Effector CD8-positive, alpha-beta T cell (primary cell): ENCODE results near the gene ANXA6.
"Not testable (repeated sequence)": the region's sequence is repeated elsewhere in the genome, so short reads cannot be mapped to it uniquely, and the experiment has no call there.

Experiments used
- DNase-seq: peaks from one replicate; lab custom pipeline; 2025; lab: John Stamatoyannopoulos, UW

Gene ANXA6

DNA sequence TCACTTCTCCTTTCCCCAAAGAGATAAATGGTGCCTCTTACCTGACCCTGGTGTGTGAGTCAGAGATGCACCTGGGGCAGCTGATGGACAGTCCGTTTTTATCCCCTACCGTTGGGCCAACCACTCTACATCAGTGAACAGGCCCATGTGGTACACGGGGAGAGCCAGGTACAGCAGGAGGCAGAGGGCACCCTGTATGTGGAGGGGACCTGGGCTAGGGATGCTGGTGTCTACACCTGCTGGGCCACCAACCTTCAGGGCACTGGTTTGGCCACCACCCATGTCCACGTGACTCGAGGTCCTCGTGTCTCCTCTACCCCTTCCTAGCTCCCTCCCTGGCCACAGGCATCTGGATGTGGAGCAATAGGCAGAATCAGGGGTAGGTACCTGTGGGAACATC is 22.7 kb upstream of the ANXA6 start:
- DNase-seq = no peak

DNA sequence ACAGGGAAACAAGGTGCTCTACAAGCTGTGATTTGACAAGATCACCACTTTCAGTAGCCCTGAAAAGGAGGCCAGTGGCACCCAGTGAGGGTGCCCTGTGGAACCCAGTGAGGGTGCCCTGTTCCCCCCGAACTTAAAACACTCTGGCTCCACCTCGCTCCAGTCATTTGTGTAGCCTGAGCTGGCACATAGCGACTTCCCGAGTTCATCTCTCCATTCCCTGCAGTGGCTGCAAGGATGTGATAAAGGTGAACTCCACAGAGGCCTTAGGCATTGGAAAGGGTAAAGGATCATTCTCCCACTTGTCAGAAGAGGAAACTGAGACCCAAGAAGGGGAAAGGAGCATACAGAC is 21.9 kb upstream of the ANXA6 start:
- no peak for DNase-seq

DNA sequence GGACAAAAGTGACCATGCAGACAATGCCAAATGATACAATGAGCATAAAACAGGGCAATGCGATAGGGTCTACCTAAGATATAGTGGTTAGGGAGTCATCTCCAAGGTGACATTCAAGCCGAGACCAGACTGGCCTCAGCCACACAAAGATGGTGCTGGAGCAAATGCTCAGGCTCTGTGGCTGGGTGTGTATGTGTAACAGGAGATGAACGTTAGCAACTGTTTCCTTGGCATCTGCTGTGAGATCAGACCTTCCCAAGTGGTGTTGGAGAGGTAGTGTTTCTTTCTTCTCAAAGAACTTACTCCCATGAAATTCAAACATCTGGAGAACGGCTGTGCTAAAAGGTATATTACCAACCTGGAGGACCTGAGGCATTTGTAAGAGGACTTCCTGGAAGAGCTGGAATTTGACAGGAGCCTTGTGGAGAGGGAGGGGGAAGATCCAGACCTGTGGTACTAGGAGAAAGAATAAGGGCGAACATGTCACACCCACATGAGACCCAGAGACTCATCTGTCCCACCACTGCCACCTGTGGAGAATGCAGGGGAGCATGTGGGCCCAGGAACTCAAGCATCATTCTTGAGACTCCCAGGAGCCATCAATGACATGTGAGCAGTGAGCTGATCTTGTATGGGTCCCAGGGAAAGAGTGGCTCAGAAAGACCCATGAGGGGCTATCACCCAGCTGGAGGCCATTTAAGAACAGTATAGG is 21.4 kb upstream of the ANXA6 start:
- DNase-seq = no peak

DNA sequence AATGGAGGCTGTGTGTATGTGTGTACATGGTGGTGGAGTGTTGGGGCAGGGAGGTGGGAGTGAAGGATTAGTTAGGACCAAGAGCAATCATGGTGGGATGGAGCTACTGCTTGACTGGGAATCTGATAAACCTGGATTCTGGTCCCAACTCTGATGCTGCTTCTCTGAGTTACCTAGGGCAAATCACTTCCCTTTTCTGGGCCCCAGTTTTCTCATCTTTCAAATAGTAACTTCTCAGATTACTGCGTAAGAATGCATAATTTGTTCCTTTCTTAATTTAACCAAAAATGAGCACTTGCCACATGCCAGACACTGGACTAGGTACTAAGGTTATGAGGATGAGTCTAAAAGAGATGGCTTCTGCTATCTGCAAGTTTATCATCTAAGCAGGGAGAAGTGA is 20.8 kb upstream of the ANXA6 start:
- DNase-seq = no peak

DNA sequence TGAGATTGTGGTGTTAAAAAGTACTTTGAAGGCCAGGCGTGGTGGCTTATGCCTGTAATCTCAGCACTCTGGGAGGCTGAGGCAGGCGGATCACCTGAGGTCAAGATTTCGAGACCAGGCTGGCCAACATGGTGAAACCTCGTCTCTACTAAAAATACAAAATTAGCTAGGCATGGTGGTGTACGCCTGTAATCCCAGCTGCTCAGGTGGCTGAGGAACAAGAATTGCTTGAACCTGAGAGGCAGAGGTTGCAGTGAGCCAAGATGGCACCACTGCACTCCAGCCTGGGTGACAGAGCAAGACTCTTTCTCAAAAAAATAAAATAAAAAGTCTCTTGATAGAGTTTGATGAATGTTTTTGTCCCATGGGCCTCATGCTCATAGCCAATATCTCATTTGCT is 18.7 kb upstream of the ANXA6 start:
- DNase-seq = not testable (repeated sequence)

DNA sequence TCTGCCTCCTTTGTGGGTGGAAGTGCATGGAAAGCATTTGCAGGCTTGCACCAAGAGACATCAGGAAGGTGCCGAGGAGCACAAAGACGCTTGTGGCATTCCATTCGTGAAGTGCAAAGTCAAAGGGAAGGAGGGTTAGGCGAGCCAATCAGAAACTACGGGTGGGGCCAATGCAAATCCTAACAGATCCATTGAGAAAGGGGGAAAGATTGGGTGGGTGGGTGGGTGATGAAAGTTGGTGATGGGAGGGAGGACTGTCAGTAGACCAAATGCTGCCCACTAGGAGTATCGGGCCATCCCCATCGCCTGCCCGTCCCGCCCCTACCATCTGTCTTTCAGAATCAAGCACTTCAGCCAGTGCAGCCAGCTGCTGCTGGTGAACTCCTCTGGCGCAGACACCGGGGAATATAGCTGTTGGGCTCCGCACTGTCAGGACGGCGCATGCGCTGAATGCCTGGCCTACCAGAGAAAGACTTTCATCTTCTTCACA is 17.1 kb upstream of the ANXA6 start:
- DNase-seq = no peak

DNA sequence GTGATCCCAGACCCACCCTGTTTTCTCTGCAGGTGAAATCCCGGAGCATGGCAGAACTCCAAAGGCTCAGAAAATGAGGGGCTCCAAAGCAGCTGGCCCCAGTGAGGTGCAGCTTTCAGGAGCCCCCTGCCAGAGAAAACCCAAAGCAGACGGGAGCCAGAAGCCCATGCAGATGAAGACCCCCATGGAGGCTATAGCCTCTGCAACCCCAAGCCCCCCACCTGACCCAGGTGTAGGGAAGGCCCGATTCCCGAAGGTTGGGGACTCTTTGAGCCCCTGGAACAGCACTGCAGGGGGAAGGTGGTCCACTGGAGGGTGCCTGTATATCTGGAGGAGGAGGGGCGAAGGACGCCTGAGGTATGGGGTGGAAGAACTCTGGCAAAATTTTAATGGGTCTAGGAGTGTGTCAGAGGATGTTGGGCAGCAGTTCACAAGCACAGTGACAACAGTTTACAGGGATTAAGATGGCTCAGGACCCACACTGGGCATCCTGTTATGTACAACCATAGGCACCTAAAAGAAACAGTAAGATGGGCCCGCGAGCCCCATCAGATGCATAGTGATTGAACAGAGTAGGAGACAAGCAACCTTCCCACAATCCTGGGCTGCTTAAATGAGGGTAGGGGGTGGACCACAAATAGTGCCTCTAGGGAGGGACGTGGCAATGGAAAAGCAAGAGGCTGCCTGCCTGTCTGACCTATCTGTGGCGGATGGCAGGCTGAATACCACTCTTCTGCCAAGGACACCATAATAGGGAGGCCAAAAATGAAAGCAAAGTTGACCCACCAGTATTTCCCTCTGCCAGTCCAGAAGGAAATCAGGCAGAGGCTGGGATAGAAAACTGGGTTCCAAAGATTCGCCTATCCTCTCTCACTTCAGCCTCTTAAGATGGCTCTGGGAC is 16.4 kb upstream of the ANXA6 start:
- no peak for DNase-seq

DNA sequence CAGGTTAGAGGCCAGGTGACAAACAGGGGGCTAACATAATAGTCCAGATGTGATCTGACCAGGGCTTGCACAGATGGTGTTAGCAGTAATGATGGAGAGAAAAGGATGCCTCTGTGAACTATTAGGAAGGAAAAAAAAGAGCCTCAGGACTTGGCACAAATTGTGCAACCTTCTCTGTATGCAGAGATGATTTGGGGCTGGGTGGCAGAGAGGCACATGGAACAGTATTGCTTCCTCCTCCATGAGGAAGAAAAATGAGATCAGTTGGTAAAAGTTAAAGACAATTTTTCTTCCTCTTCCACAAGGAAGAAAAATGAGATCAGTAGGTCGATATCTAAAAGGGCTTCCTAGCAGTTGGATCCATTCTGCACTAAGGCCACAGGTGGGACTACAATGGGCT is 13.9 kb upstream of the ANXA6 start:
- DNase-seq = no peak

DNA sequence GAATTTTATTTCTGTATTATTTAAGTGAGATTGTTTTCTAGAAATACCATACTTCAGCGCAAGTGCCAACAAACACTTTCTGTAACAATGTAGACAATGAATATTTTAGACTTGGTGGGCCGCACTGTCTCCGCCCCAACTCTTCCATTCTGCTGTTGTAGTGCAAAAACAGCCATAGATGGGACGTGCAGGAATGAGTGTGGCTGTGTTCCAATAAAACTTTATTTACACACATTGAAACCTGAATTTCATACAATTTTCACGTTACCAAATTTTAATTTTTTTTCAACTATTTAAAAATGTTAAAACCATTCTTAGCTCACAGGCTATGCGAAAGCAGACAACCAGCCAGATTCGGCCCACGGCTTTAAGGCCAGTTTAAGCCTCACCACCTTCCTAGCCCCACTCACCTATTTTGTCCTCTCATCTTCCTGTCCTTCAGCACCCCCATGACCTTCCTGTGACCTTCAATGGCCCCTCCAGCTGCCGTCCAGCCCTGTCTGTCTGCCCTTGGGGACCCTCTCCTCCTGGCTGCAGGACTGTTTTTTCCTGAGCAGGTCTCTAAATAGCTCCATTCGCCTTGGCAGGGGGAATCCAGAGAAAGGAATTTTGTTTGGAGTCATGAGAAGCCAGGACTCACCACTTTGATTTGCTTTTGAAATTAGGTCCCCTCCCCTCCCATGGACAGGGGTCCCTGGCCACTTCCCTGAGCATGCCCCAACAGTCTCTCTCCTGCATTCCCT is 11.2 kb upstream of the ANXA6 start:
- no peak for DNase-seq

DNA sequence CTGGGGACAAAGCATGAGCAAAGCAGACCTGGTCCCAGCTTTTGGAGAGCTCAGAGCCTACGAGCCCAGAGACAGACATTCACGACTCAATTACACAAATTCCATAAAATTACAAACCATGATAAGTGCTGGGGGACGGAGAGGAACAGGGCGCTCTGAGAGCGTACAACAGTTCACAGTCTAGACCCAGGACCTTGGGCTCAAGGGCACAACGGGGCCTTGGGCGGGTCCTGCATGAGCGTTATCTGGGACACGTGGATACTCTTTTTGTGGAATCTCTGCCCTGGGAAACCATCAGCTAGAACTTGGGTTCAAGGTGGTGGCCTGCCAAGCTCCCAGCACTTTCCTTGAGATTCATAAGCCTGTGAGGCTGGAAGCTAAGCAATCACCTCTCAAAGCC is 9.4 kb upstream of the ANXA6 start:
- DNase-seq = no peak

DNA sequence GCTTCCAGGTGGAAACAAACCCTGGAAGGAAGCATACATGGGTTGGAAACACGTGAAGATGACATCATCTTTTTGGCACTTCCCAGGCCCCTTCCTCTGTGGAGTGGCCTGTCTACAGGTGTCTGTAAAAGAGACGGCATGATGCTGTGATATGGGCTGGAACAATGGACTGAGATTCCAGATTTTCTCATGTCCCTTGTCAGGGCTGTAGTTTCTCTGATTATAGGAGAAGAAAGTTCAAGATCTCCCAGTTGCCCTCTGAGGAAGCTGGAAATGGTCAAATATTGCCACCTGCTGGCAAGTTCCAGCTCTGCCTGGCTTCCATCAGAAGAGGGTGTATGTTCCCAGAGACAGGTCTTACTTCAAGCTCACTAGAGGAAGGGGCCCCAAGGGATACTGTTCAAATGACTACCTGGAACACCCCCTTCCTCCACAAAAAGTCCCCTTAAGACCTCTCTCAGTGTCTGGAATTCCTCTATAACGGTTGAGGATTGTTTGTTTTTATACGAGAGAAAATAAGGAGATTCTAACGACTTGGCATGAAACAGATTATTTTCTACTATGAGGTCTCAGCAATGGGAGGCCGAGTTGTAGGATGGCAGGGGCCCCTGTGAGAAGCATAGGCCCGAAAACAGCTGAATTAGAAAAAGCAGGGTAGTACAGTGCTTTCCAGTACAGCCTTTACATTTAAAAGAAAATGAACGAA is 7.3 kb upstream of the ANXA6 start:
- DNase-seq = peak; percentile 68

DNA sequence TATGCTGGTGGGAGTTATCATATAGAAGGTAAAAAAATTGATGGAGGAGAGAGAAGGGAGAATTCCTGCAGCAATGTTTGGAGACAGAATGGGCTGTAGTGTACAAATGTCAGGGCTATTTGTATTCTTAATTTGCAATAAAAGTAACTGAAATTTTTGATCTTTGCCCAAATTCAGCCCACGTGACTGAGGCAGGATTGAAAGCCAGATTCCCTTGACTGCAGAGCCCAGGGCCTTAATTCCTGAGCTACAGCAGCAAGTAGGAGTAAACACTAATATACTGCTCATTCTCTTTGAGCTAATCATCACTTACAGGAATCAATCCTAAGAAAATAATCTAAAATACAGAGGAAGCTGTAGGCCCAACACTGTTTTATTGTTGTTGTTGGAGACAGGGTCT is 5.2 kb upstream of the ANXA6 start:
- no peak for DNase-seq

DNA sequence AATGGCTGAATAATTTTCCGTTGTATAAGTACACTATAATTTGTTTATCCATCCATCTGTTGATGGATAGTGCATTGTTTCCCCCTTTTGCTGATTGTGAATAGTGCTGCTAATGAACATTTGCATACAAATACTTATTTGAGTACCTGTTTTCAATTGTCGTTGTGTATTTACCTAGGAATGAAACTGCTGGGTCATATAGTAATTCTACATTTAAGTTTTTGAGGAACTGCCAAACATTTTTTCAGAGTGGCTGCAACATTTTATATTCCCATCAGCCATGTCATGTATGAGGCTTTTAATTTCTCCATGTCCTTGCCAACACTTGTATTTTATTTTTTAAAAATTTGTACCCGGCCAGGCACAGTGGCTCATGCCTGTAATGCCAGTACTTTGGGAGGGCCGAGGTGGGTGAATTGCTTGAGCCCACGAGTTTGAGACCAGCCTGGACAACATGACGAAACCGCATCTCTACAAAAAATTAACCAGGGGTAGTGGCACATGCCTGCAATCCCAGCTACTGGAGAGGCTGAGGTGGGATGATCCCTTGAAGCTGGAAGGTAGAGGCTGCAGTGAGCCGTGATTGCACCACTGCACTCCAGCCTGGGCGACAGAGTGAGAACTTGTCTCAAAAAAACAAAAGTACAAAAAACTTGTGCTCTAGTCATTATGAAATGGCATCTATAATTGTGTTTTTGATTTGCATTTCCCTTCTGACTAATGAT is 2.2 kb upstream of the ANXA6 start:
- no peak for DNase-seq

DNA sequence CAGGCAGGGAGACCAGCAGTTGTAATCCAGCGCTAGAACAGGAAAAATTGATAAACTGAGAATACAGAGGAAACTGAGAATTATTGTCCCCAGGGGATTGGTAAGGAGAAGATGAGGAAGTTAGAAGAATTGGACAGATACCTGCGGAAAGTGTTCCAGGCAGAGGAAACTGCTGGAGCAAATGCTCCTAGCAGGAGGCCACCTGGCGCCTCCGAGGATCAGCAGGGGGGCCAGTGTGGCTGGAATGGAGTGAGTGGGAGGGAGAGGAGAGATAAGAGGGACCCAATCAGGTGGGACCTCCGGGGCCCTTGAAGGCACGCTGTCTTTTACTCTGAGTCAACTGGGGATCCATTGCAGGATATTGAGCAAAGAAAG is 695 bp upstream of the ANXA6 start:
- DNase-seq = no peak

DNA sequence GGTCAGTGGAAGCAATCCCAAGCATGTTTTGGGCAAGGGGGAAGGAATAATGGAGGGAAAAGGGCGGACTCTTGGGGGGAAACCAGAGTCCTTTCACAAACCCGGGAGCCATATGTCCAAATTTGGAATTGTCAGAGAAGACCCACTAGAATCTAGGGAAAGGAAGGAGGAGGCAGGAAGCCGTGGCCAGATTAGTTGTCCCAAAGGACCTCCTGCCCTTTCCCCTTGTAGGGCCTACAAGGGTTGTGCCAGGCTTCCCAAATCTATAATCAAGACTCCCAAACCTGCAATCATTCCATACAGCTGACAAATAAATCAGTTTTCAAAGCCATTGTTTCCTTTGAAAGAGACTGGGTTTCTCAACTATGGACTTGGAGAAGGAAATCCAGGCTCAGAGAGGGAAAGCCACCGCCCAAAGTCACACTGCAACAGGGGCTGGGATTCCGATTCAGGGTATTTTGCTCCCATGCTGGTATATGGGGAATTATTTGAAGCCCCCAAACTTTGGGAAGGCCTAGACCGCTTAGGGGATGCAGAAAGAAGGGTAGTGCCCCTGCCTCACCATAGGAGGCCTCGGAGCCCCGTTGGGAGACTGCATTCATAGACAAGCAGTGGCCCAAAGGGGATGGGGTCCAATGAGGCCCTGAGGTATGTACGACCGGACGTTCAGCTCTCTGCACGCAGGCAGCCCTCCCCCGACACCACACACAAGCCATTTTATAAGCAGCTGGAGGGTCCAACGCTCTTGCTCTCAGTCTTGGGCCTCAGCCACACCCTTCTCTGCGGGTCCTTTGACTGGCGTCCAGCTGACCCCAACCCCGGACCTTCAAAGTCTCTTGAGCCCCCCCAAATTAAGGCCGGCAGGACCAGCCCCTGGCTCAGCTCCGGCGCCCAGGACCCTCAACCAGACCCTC is 815 bp downstream of the ANXA6 start:
- DNase-seq = no peak

DNA sequence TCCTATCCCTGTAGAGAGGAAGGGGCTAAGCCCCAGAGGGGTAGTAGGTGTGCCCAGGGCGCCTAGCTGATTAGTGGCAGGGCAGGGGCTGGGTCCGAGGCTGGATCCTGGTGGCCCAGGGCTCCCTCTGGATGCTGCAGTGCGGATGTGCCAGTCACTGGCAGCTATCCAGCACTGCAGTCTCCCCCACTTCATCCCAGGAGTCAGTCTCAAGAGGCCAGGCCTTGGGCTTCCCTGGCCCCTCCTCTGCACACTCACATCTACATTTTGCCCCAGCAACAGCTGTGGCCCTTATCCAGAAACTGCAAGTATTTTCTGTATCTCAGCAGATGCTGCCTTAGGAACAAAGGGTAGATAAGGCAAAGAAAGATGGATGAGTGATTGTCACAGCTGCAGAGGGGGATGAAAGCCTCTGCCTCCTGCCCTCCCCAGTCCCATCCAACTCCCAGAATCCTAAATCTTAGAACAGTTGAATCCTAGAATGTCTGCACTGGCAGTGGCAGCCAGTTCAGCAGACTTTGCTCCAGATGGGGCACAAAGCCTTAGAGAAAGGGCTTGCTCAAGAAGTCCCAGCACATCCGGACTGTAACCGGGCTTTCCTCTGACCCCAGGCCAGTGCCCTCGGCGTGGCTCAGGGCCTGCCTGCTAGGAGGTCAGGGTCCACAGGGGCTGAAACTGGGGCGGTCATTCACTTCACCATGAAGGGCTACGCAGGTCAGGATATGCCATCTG is 1.6 kb downstream of the ANXA6 start:
- DNase-seq = no peak

DNA sequence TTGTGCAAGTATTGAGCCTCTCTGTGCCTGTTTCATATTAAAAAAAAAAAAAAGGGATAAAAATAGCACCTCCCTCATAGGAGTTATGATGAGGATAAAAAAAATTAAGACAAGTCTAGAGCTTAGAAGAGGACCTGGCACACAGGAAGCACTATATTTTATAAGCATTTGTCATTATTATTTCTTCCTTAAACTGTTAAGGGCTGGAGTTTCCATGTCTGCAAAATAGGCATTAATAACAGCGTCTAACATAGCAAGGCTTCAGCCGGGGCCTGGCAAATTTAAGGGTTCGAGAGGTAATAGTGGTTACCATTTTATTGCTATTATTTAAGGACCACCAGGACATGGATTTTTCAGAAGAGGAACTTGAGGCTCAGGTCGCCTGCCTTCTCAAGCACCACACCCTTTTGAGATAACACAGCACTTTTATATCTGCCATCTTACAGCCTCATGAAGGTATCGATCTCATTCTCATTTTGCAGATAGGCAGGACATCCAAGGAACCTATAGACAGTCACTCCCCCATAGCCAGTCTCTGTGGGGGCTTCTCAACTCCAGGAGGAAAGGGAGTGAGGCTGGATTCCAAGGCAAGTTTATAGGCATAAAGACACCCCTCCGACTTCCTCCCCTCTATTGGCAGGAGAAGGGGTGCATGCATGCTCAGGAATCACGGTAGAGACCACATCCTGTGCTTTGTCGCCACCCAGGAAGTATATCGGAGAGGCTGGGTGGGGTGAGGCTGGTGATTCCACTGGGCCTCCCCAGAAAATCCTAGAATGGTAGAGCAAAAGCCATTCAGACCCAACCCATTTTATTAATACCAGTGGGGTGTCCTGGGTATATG is 2.4 kb downstream of the ANXA6 start:
- DNase-seq = peak; percentile 31

DNA sequence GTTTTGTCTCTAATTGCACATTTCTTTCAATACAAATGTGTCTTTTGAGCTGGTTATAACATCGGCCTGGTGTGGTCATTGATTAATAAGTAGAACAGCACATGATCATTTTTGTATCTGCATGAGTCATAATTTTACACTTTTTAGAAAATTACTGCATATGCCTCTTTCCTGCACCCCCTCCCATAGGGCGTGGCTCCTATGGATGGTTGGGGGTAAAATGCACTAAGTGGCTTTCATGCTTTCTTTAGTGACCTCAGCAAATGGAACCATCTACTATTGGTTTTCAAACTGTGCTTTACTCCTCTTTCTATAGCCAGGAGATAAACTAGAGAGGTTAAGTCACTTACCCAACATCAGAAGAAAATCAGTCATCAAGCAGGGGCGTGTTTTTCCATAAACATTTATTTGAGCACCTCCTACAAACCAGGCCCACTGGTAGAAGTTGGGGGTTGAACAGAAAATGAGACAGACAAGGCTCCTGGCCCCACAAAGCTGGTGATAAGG is 3.8 kb downstream of the ANXA6 start:
- no peak for DNase-seq
